ENCODE results near the gene C2CD4C. TPM values are rescaled to one million over a fixed set of nuclear protein-coding genes. Genes with fewer than 3 reads are reported as not detected.
"Not testable (repeated sequence)": the region's sequence is repeated elsewhere in the genome, so short reads cannot be mapped to it uniquely, and the experiment has no call there.

C2CD4C gene
- polyA plus RNA-seq, 1 donor, result 1.3 TPM

GRCh38 chr19:438416-438958 is 29.5 kb upstream of the C2CD4C start:
- no peak for DNase-seq

- DNase-seq, result no peak
These were observed 28.1 kb upstream of the C2CD4C start for GRCh38 chr19:437041-437440.

- DNase-seq, result no peak
These were observed 27.5 kb upstream of the C2CD4C start for GRCh38 chr19:436413-436950.

- no peak for DNase-seq
These were observed 26.9 kb upstream of the C2CD4C start for GRCh38 chr19:435707-436412.

GRCh38 chr19:435056-435706 is 26.2 kb upstream of the C2CD4C start:
- DNase-seq, result no peak

- DNase-seq, result no peak
These were observed 25.4 kb upstream of the C2CD4C start for GRCh38 chr19:434152-434960.

- no peak for DNase-seq
These were observed 21.8 kb upstream of the C2CD4C start for GRCh38 chr19:430701-431100.

- no peak for DNase-seq
These were observed 19.2 kb upstream of the C2CD4C start for GRCh38 chr19:428149-428548.

GRCh38 chr19:427675-428074 is 18.7 kb upstream of the C2CD4C start:
- not testable (repeated sequence) for DNase-seq

- DNase-seq, result no peak
These were observed 17.9 kb upstream of the C2CD4C start for GRCh38 chr19:426725-427445.

GRCh38 chr19:425056-425455 is 16.1 kb upstream of the C2CD4C start:
- DNase-seq, result no peak

GRCh38 chr19:424546-424945 is 15.6 kb upstream of the C2CD4C start:
- no peak for DNase-seq

- no peak for DNase-seq
These were observed 14.9 kb upstream of the C2CD4C start for GRCh38 chr19:423691-424466.

- not testable (repeated sequence) for DNase-seq
These were observed 13.9 kb upstream of the C2CD4C start for GRCh38 chr19:422917-423226.

- DNase-seq, result no peak
These were observed 13.4 kb upstream of the C2CD4C start for GRCh38 chr19:422213-422916.

- DNase-seq, result no peak
These were observed 11.0 kb upstream of the C2CD4C start for GRCh38 chr19:419721-420515.

GRCh38 chr19:418761-419671 is 10.1 kb upstream of the C2CD4C start:
- no peak for DNase-seq

- no peak for DNase-seq
These were observed 7.5 kb upstream of the C2CD4C start for GRCh38 chr19:416416-416815.

- DNase-seq, result no peak
These were observed 6.3 kb upstream of the C2CD4C start for GRCh38 chr19:415292-415691.
